Liver (tissue), 9 donors: ENCODE results near the gene CD300LD. TPM values are rescaled to one million over a fixed set of nuclear protein-coding genes. Genes with fewer than 3 reads are reported as not detected.

Experiments
- DNase-seq: peaks from one replicate; pipeline ENCODE4 v3.0.0-alpha.2; 2017; ENCODE audit warnings: low spot score
- H3K27ac ChIP-seq, 2 donors: one replicate each; pipeline ENCODE4 v1.7.0; 2013; ENCODE audit warnings: inconsistent platforms in 2 of 2, low read length in 2 of 2, control low read depth in 1 of 2, low read depth in 1 of 2, mild to moderate bottlenecking in 1 of 2
- H3K27me3 ChIP-seq, 4 donors: one replicate each; pipeline versions ENCODE4 v1.6.1 to v1.7.0; 2013; ENCODE audit warnings: low read length in 3 of 4, inconsistent platforms in 1 of 4, mild to moderate bottlenecking in 1 of 4, moderate library complexity in 1 of 4; ENCODE audit not compliant: control insufficient read depth in 4 of 4, insufficient read depth in 4 of 4
- H3K36me3 ChIP-seq, 4 donors: one replicate each; pipeline versions ENCODE4 v1.6.1 to v1.7.0; 2013; ENCODE audit warnings: low read length in 3 of 4, mild to moderate bottlenecking in 3 of 4, low read depth in 1 of 4, moderate library complexity in 1 of 4; ENCODE audit not compliant: control insufficient read depth in 4 of 4, insufficient read depth in 3 of 4
- H3K4me1 ChIP-seq, 4 donors: one replicate each; pipeline versions ENCODE4 v1.6.1 to v1.7.0; 2013; ENCODE audit warnings: low read length in 3 of 4, mild to moderate bottlenecking in 3 of 4, moderate library complexity in 1 of 4; ENCODE audit not compliant: control insufficient read depth in 4 of 4, insufficient read depth in 4 of 4
- H3K4me3 ChIP-seq, 3 donors: one replicate each; pipeline versions ENCODE4 v1.6.1 to v1.7.0; 2013; ENCODE audit warnings: low read length in 3 of 3, control low read depth in 1 of 3, low read depth in 1 of 3, mild to moderate bottlenecking in 1 of 3
- H3K9ac ChIP-seq, 2 donors: one replicate each; pipeline ENCODE4 v1.7.0; 2013; ENCODE audit warnings: low read length in 2 of 2, mild to moderate bottlenecking in 2 of 2, moderate library complexity in 2 of 2, control low read depth in 1 of 2, low read depth in 1 of 2
- H3K9me3 ChIP-seq, 4 donors: one replicate each; pipeline versions ENCODE4 v1.6.1 to v1.7.0; 2013; ENCODE audit warnings: low read length in 3 of 4; ENCODE audit not compliant: control insufficient read depth in 4 of 4
- ATF3 ChIP-seq: IDR thresholded peaks from 2 replicates; pipeline ENCODE4 v1.6.1; 2016; ENCODE audit warnings: antibody characterized with exemption
- CTCF ChIP-seq: fragments of 150-350 bp; IDR thresholded peaks from 2 replicates; pipeline ENCODE4 v1.5.1; 2017; ENCODE audit warnings: improper control_type of control experiment, low read depth, low read length; ENCODE audit not compliant: missing input control
- EGR1 ChIP-seq, 2 donors: IDR thresholded peaks; 2 replicates each; pipeline ENCODE4 v1.6.1; 2016 to 2018; ENCODE audit warnings: antibody characterized with exemption in 2 of 2, low read depth in 2 of 2
- FOXA1 ChIP-seq: IDR thresholded peaks from 2 replicates; pipeline ENCODE4 v1.6.1; 2016; ENCODE audit warnings: antibody characterized with exemption
- GABPA ChIP-seq, 2 donors: IDR thresholded peaks in 1 of 2; conservative IDR thresholded peaks in 1 of 2; 2 replicates each; pipeline ENCODE4 v1.6.1; 2016; ENCODE audit warnings: antibody characterized with exemption in 2 of 2, mild to moderate bottlenecking in 1 of 2, moderate library complexity in 1 of 2
- HNF4A ChIP-seq, 2 donors: conservative IDR thresholded peaks; 2 replicates each; pipeline ENCODE4 v1.6.1; 2016; ENCODE audit warnings: antibody characterized with exemption in 2 of 2, mild to moderate bottlenecking in 2 of 2
- JUND ChIP-seq, 2 donors: IDR thresholded peaks; 2 replicates each; pipeline ENCODE4 v1.6.1; 2016; ENCODE audit warnings: antibody characterized with exemption in 2 of 2
- MAX ChIP-seq: IDR thresholded peaks from 2 replicates; pipeline ENCODE4 v1.6.1; 2016; ENCODE audit warnings: antibody characterized with exemption
- NR2F2 ChIP-seq: IDR thresholded peaks from 2 replicates; pipeline ENCODE4 v1.6.1; 2016; ENCODE audit warnings: antibody characterized with exemption
- RAD21 ChIP-seq, 2 donors: IDR thresholded peaks; 2 replicates each; pipeline ENCODE4 v1.6.1; 2016; ENCODE audit warnings: antibody characterized with exemption in 2 of 2, mild to moderate bottlenecking in 2 of 2
- REST ChIP-seq: IDR thresholded peaks from 2 replicates; pipeline ENCODE4 v1.6.1; 2016; ENCODE audit warnings: antibody characterized with exemption, mild to moderate bottlenecking
- RXRA ChIP-seq, 2 donors: IDR thresholded peaks; 2 replicates each; pipeline ENCODE4 v1.6.1; 2017 to 2018; ENCODE audit warnings: antibody characterized with exemption in 2 of 2, mild to moderate bottlenecking in 1 of 2
- TAF1 ChIP-seq: conservative IDR thresholded peaks from 2 replicates; pipeline ENCODE4 v1.6.1; 2016; ENCODE audit warnings: antibody characterized with exemption, mild to moderate bottlenecking
- YY1 ChIP-seq: IDR thresholded peaks from 2 replicates; pipeline ENCODE4 v1.6.1; 2016; ENCODE audit warnings: antibody characterized with exemption, mild to moderate bottlenecking
- WGBS: extraction: QIAGEN DNeasy Blood & Tissue Kit; methylation state at CpG from one replicate; pipeline ENCODE4 v1.1.7; 2013; 5-methylcytosine and 5-hydroxymethylcytosine counted together
- polyA plus RNA-seq, 2 donors: library from polyadenylated mRNA; stranded (reverse) in 1 of 2; unstranded in 1 of 2; fragments of 200-250 nt in 1 of 2; fragments of >200 nt in 1 of 2; fragmentation: Nextera tagmentation in 1 of 2; extraction: Ambion mirVana in 1 of 2; gene quantifications; one replicate each; pipeline versions ENCODE4 v1.2.1 to v1.2.3, GENCODE V29; 2013 to 2015
- total RNA-seq, 2 donors: library from RNA; depleted of rRNA; stranded (reverse); fragments of >200 nt; gene quantifications; one replicate each; pipeline ENCODE4 v1.2.3, GENCODE V29; 2014
- TF ChIP-seq, protein P1 (sequence below): IDR thresholded peaks from 2 replicates; pipeline ENCODE4 v1.6.1; 2016; ENCODE audit warnings: antibody characterized with exemption
- donor health status: healthy.
- donor health status: healthy.
- donor health status: healthy.
- donor health status: healthy.
- donor health status: healthy.

CD300LD gene
- total and polyA plus RNA-seq, 4 donors = 0.08 TPM; not detected in 3

GRCh38 chr17:74567397-74567796 is 24.7 kb downstream of the CD300LD start, which contains the start of gene CD300H:
TSS of gene CD300H (minus strand) at chr17:74567509.
- Histone ChIP-seq H3K4me3 (no peak within 1 kb of the TSS), H3K27ac (no peak within 1 kb of the TSS), H3K36me3 (no peaks in the 10 kb centered on the region), H3K27me3 (no peaks in the 10 kb centered on the region), H3K9me3 (no peaks in the 10 kb centered on the region), H3K4me1 (no peaks in the 10 kb centered on the region), H3K9ac (no peak within 1 kb of the TSS)
- TF ChIP-seq FOXA1 = no peak
- no peak for TF ChIP-seq YY1
- no peak for TF ChIP-seq MAX
- no peak for TF ChIP-seq RAD21 (IDR thresholded peaks at IDR 0.05)
- no peak for TF ChIP-seq NR2F2
- no peak for TF ChIP-seq RXRA (IDR thresholded peaks at IDR 0.05)
- TF ChIP-seq ATF3 = no peak
- TF ChIP-seq EGR1 (IDR thresholded peaks at IDR 0.05; ENCODE audit: low read depth in 2 of 2) = no peak
- TF ChIP-seq, protein P1, sequence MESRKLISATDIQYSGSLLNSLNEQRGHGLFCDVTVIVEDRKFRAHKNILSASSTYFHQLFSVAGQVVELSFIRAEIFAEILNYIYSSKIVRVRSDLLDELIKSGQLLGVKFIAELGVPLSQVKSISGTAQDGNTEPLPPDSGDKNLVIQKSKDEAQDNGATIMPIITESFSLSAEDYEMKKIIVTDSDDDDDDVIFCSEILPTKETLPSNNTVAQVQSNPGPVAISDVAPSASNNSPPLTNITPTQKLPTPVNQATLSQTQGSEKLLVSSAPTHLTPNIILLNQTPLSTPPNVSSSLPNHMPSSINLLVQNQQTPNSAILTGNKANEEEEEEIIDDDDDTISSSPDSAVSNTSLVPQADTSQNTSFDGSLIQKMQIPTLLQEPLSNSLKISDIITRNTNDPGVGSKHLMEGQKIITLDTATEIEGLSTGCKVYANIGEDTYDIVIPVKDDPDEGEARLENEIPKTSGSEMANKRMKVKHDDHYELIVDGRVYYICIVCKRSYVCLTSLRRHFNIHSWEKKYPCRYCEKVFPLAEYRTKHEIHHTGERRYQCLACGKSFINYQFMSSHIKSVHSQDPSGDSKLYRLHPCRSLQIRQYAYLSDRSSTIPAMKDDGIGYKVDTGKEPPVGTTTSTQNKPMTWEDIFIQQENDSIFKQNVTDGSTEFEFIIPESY = no peak
- TF ChIP-seq GABPA (IDR thresholded peaks at IDR 0.05 in 1 of 2, conservative IDR thresholded peaks at IDR 0.05 in 1 of 2) = no peak
- TF ChIP-seq HNF4A (conservative IDR thresholded peaks at IDR 0.05) = no peak
- TF ChIP-seq TAF1 = no peak
- TF ChIP-seq JUND (IDR thresholded peaks at IDR 0.05) = no peak
- DNase-seq = no peak
- 74% methylated on average over 2 of the region's 2 CpGs for WGBS

- no peaks in the 10 kb centered on the region for H3K9me3 ChIP-seq
- no peak overlapping the region for H3K27ac ChIP-seq
- no peak for DNase-seq
- no peak overlapping the region for H3K4me3 ChIP-seq
- no peak overlapping the region for H3K9ac ChIP-seq
- 34% methylated on average over 9 of the region's 9 CpGs for WGBS
- H3K27me3 ChIP-seq = peaks cover 0 to 2% (median 0%) of the 10 kb centered on the region in 4 donors
- H3K4me1 ChIP-seq = no peaks in the 10 kb centered on the region
- H3K36me3 ChIP-seq = no peaks in the 10 kb centered on the region
- TF ChIP-seq CTCF (peak; percentile 34), RAD21 (IDR thresholded peaks at IDR 0.05) (peak in 1 of 2 donors; percentile 51), REST (no peak)
Observed at GRCh38 chr17:74566132-74566753, 25.8 kb downstream of the CD300LD start.
